IgD-negative memory B cell (primary cell): ENCODE data around the gene ENTPD5. TPM values are rescaled to one million over a fixed set of nuclear protein-coding genes. Genes with fewer than 3 reads are reported as not detected.
A peak's percentile ranks its signal among the peaks of the same experiment; 100 is the strongest.

ENCODE experiments used
- H3K27ac Mint-ChIP-seq, 3 donors: one replicate each; pipeline ENCODE4 v1.8.0; 2020 to 2022; ENCODE audit warnings: mild to moderate bottlenecking in 3 of 3, mixed read lengths in 3 of 3, moderate library complexity in 1 of 3
- H3K27me3 Mint-ChIP-seq: one replicate; pipeline ENCODE4 v1.8.0; 2021; ENCODE audit warnings: mixed read lengths
- H3K36me3 Mint-ChIP-seq: one replicate; pipeline ENCODE4 v1.8.0; 2020; ENCODE audit warnings: mild to moderate bottlenecking, mixed read lengths
- H3K4me1 Mint-ChIP-seq, 3 donors: one replicate each; pipeline ENCODE4 v1.8.0; 2020 to 2022; ENCODE audit warnings: mixed read lengths in 3 of 3, mild to moderate bottlenecking in 1 of 3
- H3K4me3 Mint-ChIP-seq, 4 donors: one replicate each; pipeline ENCODE4 v1.8.0; 2020 to 2022; ENCODE audit warnings: mild to moderate bottlenecking in 4 of 4, mixed read lengths in 4 of 4, moderate library complexity in 3 of 4
- H3K9me3 Mint-ChIP-seq, 3 donors: one replicate each; pipeline ENCODE4 v1.8.0; 2020 to 2021; ENCODE audit warnings: mixed read lengths in 3 of 3, mild to moderate bottlenecking in 1 of 3
- polyA plus RNA-seq: library from polyadenylated mRNA; unstranded; fragments of 300-500 nt; fragmentation: Illumina TruSeq; gene quantifications from one replicate; pipeline ENCODE4 v1.2.3, GENCODE V29; 2021

Gene ENTPD5
- polyA plus RNA-seq, 1 donor from 2014 or later = 2.9 TPM

GRCh38 chr14:73988065-73988464 is 31.0 kb downstream of the ENTPD5 start:
- Mint-ChIP-seq H3K9me3 (no peaks in the 10 kb centered on the region), H3K27ac (no peak overlapping the region)

GRCh38 chr14:73977896-73978295 is 41.2 kb downstream of the ENTPD5 start:
- H3K4me1 Mint-ChIP-seq = peaks cover 0 to 2% (median 0%) of the 10 kb centered on the region in 3 donors
- H3K4me3 Mint-ChIP-seq = no peak overlapping the region
- H3K27ac Mint-ChIP-seq = no peak overlapping the region

More at GRCh38 chr14:73988065-73988464, 31.0 kb downstream of the ENTPD5 start:
- Mint-ChIP-seq H3K27me3 (no peaks in the 10 kb centered on the region), H3K36me3 (peaks cover 13% of the 10 kb centered on the region), H3K4me3 (no peak overlapping the region), H3K4me1 (no peaks in the 10 kb centered on the region)

GRCh38 chr14:73976125-73976524 is 43.0 kb downstream of the ENTPD5 start:
- no peaks in the 10 kb centered on the region for H3K9me3 Mint-ChIP-seq
- no peak overlapping the region for H3K27ac Mint-ChIP-seq
- H3K27me3 Mint-ChIP-seq = no peaks in the 10 kb centered on the region
- peaks cover 0 to 2% (median 0%) of the 10 kb centered on the region in 3 donors for H3K4me1 Mint-ChIP-seq
- peaks cover 8% of the 10 kb centered on the region for H3K36me3 Mint-ChIP-seq
- H3K4me3 Mint-ChIP-seq = no peak overlapping the region

More at GRCh38 chr14:73977896-73978295, 41.2 kb downstream of the ENTPD5 start:
- H3K27me3 Mint-ChIP-seq = no peaks in the 10 kb centered on the region
- H3K9me3 Mint-ChIP-seq = no peaks in the 10 kb centered on the region
- H3K36me3 Mint-ChIP-seq = peaks cover 6% of the 10 kb centered on the region

- Mint-ChIP-seq H3K4me3 (no peak overlapping the region), H3K9me3 (no peaks in the 10 kb centered on the region), H3K27ac (no peak overlapping the region), H3K4me1 (no peaks in the 10 kb centered on the region), H3K36me3 (peaks cover 4% of the 10 kb centered on the region), H3K27me3 (no peaks in the 10 kb centered on the region)
These were observed 45.6 kb downstream of the ENTPD5 start for GRCh38 chr14:73973497-73973896.

- Mint-ChIP-seq H3K27me3 (no peaks in the 10 kb centered on the region), H3K4me3 (no peak overlapping the region), H3K4me1 (peaks cover 0 to 1% (median 0%) of the 10 kb centered on the region in 3 donors), H3K27ac (no peak overlapping the region), H3K36me3 (peaks cover 5% of the 10 kb centered on the region), H3K9me3 (no peaks in the 10 kb centered on the region)
These were observed 50.2 kb downstream of the ENTPD5 start for GRCh38 chr14:73968885-73969284.

GRCh38 chr14:73965216-73965615 is 53.9 kb downstream of the ENTPD5 start:
- H3K27me3 Mint-ChIP-seq = no peaks in the 10 kb centered on the region
- peaks cover 13% of the 10 kb centered on the region for H3K36me3 Mint-ChIP-seq
- H3K4me1 Mint-ChIP-seq = peaks cover 0 to 4% (median 0%) of the 10 kb centered on the region in 3 donors
- H3K27ac Mint-ChIP-seq = no peak overlapping the region
- H3K9me3 Mint-ChIP-seq = no peaks in the 10 kb centered on the region
- no peak overlapping the region for H3K4me3 Mint-ChIP-seq

GRCh38 chr14:73961192-73961591 is 57.9 kb downstream of the ENTPD5 start:
- Mint-ChIP-seq H3K27ac (no peak overlapping the region), H3K4me1 (peaks cover 0 to 4% (median 0%) of the 10 kb centered on the region in 3 donors), H3K4me3 (no peak overlapping the region), H3K9me3 (no peaks in the 10 kb centered on the region), H3K36me3 (peaks cover 13% of the 10 kb centered on the region), H3K27me3 (no peaks in the 10 kb centered on the region)

- H3K36me3 Mint-ChIP-seq = peaks cover 9% of the 10 kb centered on the region
- H3K9me3 Mint-ChIP-seq = no peaks in the 10 kb centered on the region
- H3K4me1 Mint-ChIP-seq = no peaks in the 10 kb centered on the region
- H3K4me3 Mint-ChIP-seq = no peak overlapping the region
- H3K27me3 Mint-ChIP-seq = no peaks in the 10 kb centered on the region
- no peak overlapping the region for H3K27ac Mint-ChIP-seq
These were observed 60.5 kb downstream of the ENTPD5 start for GRCh38 chr14:73958591-73958990.

- H3K27me3 Mint-ChIP-seq = no peaks in the 10 kb centered on the region
- H3K4me1 Mint-ChIP-seq = peaks cover 7 to 9% (median 7%) of the 10 kb centered on the region in 3 donors
- H3K27ac Mint-ChIP-seq = no peak overlapping the region
- H3K4me3 Mint-ChIP-seq = peak overlapping the region in 1 of 4 donors; percentile 23
- H3K36me3 Mint-ChIP-seq = peaks cover 3% of the 10 kb centered on the region
- no peaks in the 10 kb centered on the region for H3K9me3 Mint-ChIP-seq
These were observed 63.4 kb downstream of the ENTPD5 start for GRCh38 chr14:73955674-73956073.

GRCh38 chr14:73953731-73954130 is 65.4 kb downstream of the ENTPD5 start:
- Mint-ChIP-seq H3K9me3 (no peaks in the 10 kb centered on the region), H3K27ac (no peak overlapping the region), H3K27me3 (no peaks in the 10 kb centered on the region), H3K4me1 (peaks cover 13 to 18% (median 16%) of the 10 kb centered on the region in 3 donors), H3K36me3 (no peaks in the 10 kb centered on the region), H3K4me3 (peak overlapping the region in 1 of 4 donors; percentile 13)

GRCh38 chr14:73949752-73950734 is 69.0 kb downstream of the ENTPD5 start, which contains the start of the genes COQ6 and FAM161B:
Gene COQ6, plus strand, starts transcription at chr14:73950302. Its CDS starts 31 bp downstream, at chr14:73950333.
Gene FAM161B, minus strand, starts transcription at chr14:73950094. Its CDS starts 68 bp downstream, at chr14:73950026.
- Mint-ChIP-seq H3K4me3 (peak within 1 kb of the TSS; percentile 96 to 99 (median 98)), H3K27me3 (no peaks in the 10 kb centered on the region), H3K36me3 (no peaks in the 10 kb centered on the region), H3K27ac (peak within 1 kb of the TSS; percentile 96 to 99 (median 98)), H3K9me3 (no peaks in the 10 kb centered on the region), H3K4me1 (peaks cover 17 to 26% (median 19%) of the 10 kb centered on the region in 3 donors)

- H3K36me3 Mint-ChIP-seq = no peaks in the 10 kb centered on the region
- no peak overlapping the region for H3K27ac Mint-ChIP-seq
- H3K4me1 Mint-ChIP-seq = peaks cover 6 to 14% (median 8%) of the 10 kb centered on the region in 3 donors
- no peak overlapping the region for H3K4me3 Mint-ChIP-seq
- no peaks in the 10 kb centered on the region for H3K9me3 Mint-ChIP-seq
- H3K27me3 Mint-ChIP-seq = no peaks in the 10 kb centered on the region
These were observed 73.9 kb downstream of the ENTPD5 start for GRCh38 chr14:73945159-73945670.

GRCh38 chr14:73944432-73945158 is 74.5 kb downstream of the ENTPD5 start:
- H3K9me3 Mint-ChIP-seq = no peaks in the 10 kb centered on the region
- H3K4me3 Mint-ChIP-seq = no peak overlapping the region
- no peak overlapping the region for H3K27ac Mint-ChIP-seq
- no peaks in the 10 kb centered on the region for H3K27me3 Mint-ChIP-seq
- H3K4me1 Mint-ChIP-seq = peaks cover 3 to 8% (median 4%) of the 10 kb centered on the region in 3 donors
- no peaks in the 10 kb centered on the region for H3K36me3 Mint-ChIP-seq

GRCh38 chr14:73943083-73943482 is 76.0 kb downstream of the ENTPD5 start:
- no peaks in the 10 kb centered on the region for H3K36me3 Mint-ChIP-seq
- H3K4me1 Mint-ChIP-seq = peaks cover 2 to 5% (median 3%) of the 10 kb centered on the region in 3 donors
- H3K27me3 Mint-ChIP-seq = no peaks in the 10 kb centered on the region
- no peak overlapping the region for H3K4me3 Mint-ChIP-seq
- no peaks in the 10 kb centered on the region for H3K9me3 Mint-ChIP-seq
- H3K27ac Mint-ChIP-seq = no peak overlapping the region

- Mint-ChIP-seq H3K9me3 (no peaks in the 10 kb centered on the region), H3K4me3 (no peak overlapping the region), H3K36me3 (no peaks in the 10 kb centered on the region), H3K27ac (no peak overlapping the region), H3K4me1 (no peaks in the 10 kb centered on the region), H3K27me3 (no peaks in the 10 kb centered on the region)
These were observed 76.9 kb downstream of the ENTPD5 start for GRCh38 chr14:73942180-73942579.
